GM12878 (cell line): ENCODE results near the gene SINHCAF. TPM values are rescaled to one million over a fixed set of nuclear protein-coding genes. Genes with fewer than 3 reads are reported as not detected.

Experiments
- ATAC-seq: fragments of 200-7000 bp; cut with Tn5 transposase; 3 replicates; pipeline ENCODE4 v1.9.1; 2020; ENCODE audit warnings: mild to moderate bottlenecking, moderate library complexity
- BruUV-seq: library from RNA; stranded (reverse); fragments of 400-500 nt; replicated peaks from 2 replicates; lab custom pipeline; 2021; lab: Mats Ljungman, UMichigan
- CTCF ChIA-PET: fragments of 300-600 bp; sonication (Branson Sonifier 250); formaldehyde crosslinking; extraction: SDS; loops from one replicate; lab custom pipeline; 2021; ENCODE audit warnings: inconsistent platforms; lab: Yijun Ruan, JAX
- POLR2A ChIA-PET: fragments of 350-600 bp; formaldehyde crosslinking; extraction: SDS; loops from one replicate; lab custom pipeline; 2021; ENCODE audit warnings: inconsistent platforms; lab: Charles Lee
- RAD21 ChIA-PET: fragments of 300-600 bp; sonication (Branson Sonifier 250); formaldehyde crosslinking; loops from one replicate; lab custom pipeline; 2023; ENCODE audit warnings: antibody characterized with exemption; ENCODE audit not compliant: unreplicated experiment; lab: Charles Lee
- SMC1A ChIA-PET: fragments of 300-600 bp; sonication (Branson Sonifier 250); formaldehyde crosslinking; loops from one replicate; lab custom pipeline; 2023; ENCODE audit not compliant: unreplicated experiment, uncharacterized antibody; lab: Charles Lee
- DNase-seq: peaks from one replicate; pipeline ENCODE4 v3.0.0-alpha.2; 2011; ENCODE audit warnings: low read depth, low spot score
- FAIRE-seq: peaks from 3 replicates; lab custom pipeline; 2011; peaks lifted over from hg19 to GRCh38; lab: Jason Lieb, UNC
- H2AFZ ChIP-seq: 2 replicates; pipeline ENCODE4 v1.6.0; 2011; ENCODE audit warnings: low read depth, low read length, control low read depth; ENCODE audit not compliant: control insufficient read depth
- H3K27ac ChIP-seq: 2 replicates; pipeline ENCODE4 v1.5.1; 2011; ENCODE audit warnings: control low read depth; ENCODE audit not compliant: control insufficient read depth, insufficient read depth
- H3K27me3 ChIP-seq, 2 experiments: replicated peaks in 1 of 2; 2 replicates each; pipeline versions ENCODE4 v1.6.0 to v1.6.1; 2011; ENCODE audit warnings: low read length in 1 of 2; ENCODE audit not compliant: control insufficient read depth in 2 of 2, insufficient read depth in 2 of 2
- H3K36me3 ChIP-seq, 2 experiments: 2 replicates each; pipeline ENCODE4 v1.5.1; 2011; ENCODE audit warnings: low read length in 1 of 2; ENCODE audit not compliant: control insufficient read depth in 2 of 2, insufficient read depth in 2 of 2
- H3K4me1 ChIP-seq: 2 replicates; pipeline ENCODE4 v1.6.1; 2011; ENCODE audit warnings: mild to moderate bottlenecking, low read length, moderate library complexity, mixed read lengths; ENCODE audit not compliant: control insufficient read depth, insufficient read depth
- H3K4me2 ChIP-seq: 2 replicates; pipeline ENCODE4 v1.6.0; 2011; ENCODE audit warnings: control low read depth; ENCODE audit not compliant: control insufficient read depth, insufficient read depth
- H3K4me3 ChIP-seq: fragments of 200-600 bp; sonication (generic); 2 replicates; pipeline ENCODE4 v1.5.1; 2016
- H3K79me2 ChIP-seq: 2 replicates; pipeline ENCODE4 v1.6.0; 2011; ENCODE audit warnings: low read length; ENCODE audit not compliant: control insufficient read depth, insufficient read depth
- H3K9ac ChIP-seq: 2 replicates; pipeline ENCODE4 v1.8.0; 2011; ENCODE audit warnings: low read length, control low read depth, mixed read lengths; ENCODE audit not compliant: control insufficient read depth, insufficient read depth
- H3K9me3 ChIP-seq: replicated peaks from 3 replicates; pipeline ENCODE4 v1.5.1; 2011; ENCODE audit warnings: mild to moderate bottlenecking, low read length; ENCODE audit not compliant: control insufficient read depth, insufficient read depth
- H4K20me1 ChIP-seq: 2 replicates; pipeline ENCODE4 v1.6.0; 2011; ENCODE audit not compliant: control insufficient read depth, insufficient read depth
- CREB1 ChIP-seq: IDR thresholded peaks from 2 replicates; pipeline ENCODE4 v1.6.1; 2012; ENCODE audit warnings: low read depth, mild to moderate bottlenecking, inconsistent platforms
- ESRRA ChIP-seq: IDR thresholded peaks from 2 replicates; pipeline ENCODE4 v1.6.1; 2012; ENCODE audit warnings: mild to moderate bottlenecking, low read length, improper control_type of control experiment
- FOXK2 ChIP-seq: fragments of 450-650 bp; IDR thresholded peaks from 2 replicates; pipeline ENCODE4 v1.6.1; 2017; ENCODE audit warnings: mild to moderate bottlenecking, moderate library complexity
- HDAC6 ChIP-seq: fragments of 200-600 bp; sonication (generic); IDR thresholded peaks from one replicate; pipeline ENCODE4 v1.8.0; 2017; ENCODE audit warnings: antibody characterized with exemption; ENCODE audit not compliant: unreplicated experiment
- MXI1 ChIP-seq: fragments of 150-350 bp; IDR thresholded peaks from 2 replicates; pipeline ENCODE4 v1.6.1; 2011; ENCODE audit warnings: low read depth, mild to moderate bottlenecking, inconsistent platforms, low read length, improper control_type of control experiment
- NFXL1 ChIP-seq: fragments of 450-650 bp; IDR thresholded peaks from 2 replicates; pipeline ENCODE4 v1.6.1; 2017; ENCODE audit warnings: antibody characterized with exemption, mild to moderate bottlenecking, borderline replicate concordance
- NFYA ChIP-seq: IDR thresholded peaks from 2 replicates; pipeline ENCODE4 v1.6.1; 2011; ENCODE audit warnings: low read depth, mild to moderate bottlenecking, low read length, improper control_type of control experiment, borderline replicate concordance
- NFYB ChIP-seq: IDR thresholded peaks from 2 replicates; pipeline ENCODE4 v1.6.1; 2011; ENCODE audit warnings: low read depth, mild to moderate bottlenecking, low read length, improper control_type of control experiment, moderate library complexity; ENCODE audit not compliant: insufficient read depth
- RAD51 ChIP-seq: fragments of 450-650 bp; IDR thresholded peaks from 2 replicates; pipeline ENCODE4 v1.6.1; 2016; ENCODE audit warnings: moderate library complexity, mild to moderate bottlenecking, inconsistent platforms
- SIN3A ChIP-seq: IDR thresholded peaks from 2 replicates; pipeline ENCODE4 v1.6.1; 2012; ENCODE audit warnings: low read depth, low read length, improper control_type of control experiment
- SMAD1 ChIP-seq: fragments of 450-650 bp; IDR thresholded peaks from 2 replicates; pipeline ENCODE4 v1.6.1; 2018; ENCODE audit warnings: mild to moderate bottlenecking, low read depth; ENCODE audit not compliant: partially characterized antibody
- SMARCA5 ChIP-seq: fragments of 450-650 bp; IDR thresholded peaks from 2 replicates; pipeline ENCODE4 v1.6.1; 2017; ENCODE audit warnings: mild to moderate bottlenecking
- WGBS: methylation state at CpG from one replicate; pipeline ENCODE4 v1.1.6; 2016; ENCODE audit warnings: low lambda C conversion rate; ENCODE audit not compliant: insufficient replicate concordance, insufficient coverage; ENCODE audit errors: missing lambda C conversion rate; 5-methylcytosine and 5-hydroxymethylcytosine counted together
- in situ Hi-C: fragments of 300-500 bp; cut with MboI; formaldehyde crosslinking; loops from 9 replicates; pipeline ENCODE4 v1.14.3; 2018; ENCODE audit warnings: mixed read lengths
- intact Hi-C: fragments of 100-400 bp; cut with micrococcal nuclease; formaldehyde crosslinking; loops from one replicate; pipeline ENCODE4 v1.14.2; 2022; ENCODE audit not compliant: unreplicated experiment
- polyA plus RNA-seq, 11 experiments: library from polyadenylated mRNA; depleted of rRNA in 4 of 11; unstranded in 6 of 11; stranded (reverse) in 5 of 11; fragments of >200 nt; fragmentation: Nextera tagmentation in 4 of 11; fragmentation: Illumina TruSeq in 1 of 11; extraction: Ambion mirVana in 4 of 11; extraction: Trizol in 1 of 11; gene quantifications; 1 replicate in 1 of 11; 2 replicates in 10 of 11; pipeline versions ENCODE4 v1.2.1 to v1.2.3, GENCODE V29; 2011 to 2016; ENCODE audit warnings: inconsistent platforms in 2 of 11, missing spikeins in 2 of 11, low read depth in 1 of 11
- total RNA-seq, 4 experiments: library from RNA; depleted of rRNA in 3 of 4; stranded (reverse); fragments of >200 nt in 3 of 4; fragmentation: Illumina TruSeq in 1 of 4; extraction: Trizol in 1 of 4; gene quantifications; 2 replicates each; pipeline versions ENCODE4 v1.2.1 to v1.2.3, GENCODE V29; 2013 to 2021
- TF ChIP-seq, protein P1 (sequence below): fragments of 450-650 bp; formaldehyde crosslinking; IDR thresholded peaks from 2 replicates; pipeline ENCODE4 v1.4.0; 2022; ENCODE audit warnings: mild to moderate bottlenecking, moderate library complexity
- TF ChIP-seq, protein P2 (sequence below): fragments of 450-650 bp; IDR thresholded peaks from 2 replicates; pipeline ENCODE4 v1.6.1; 2016; ENCODE audit warnings: mild to moderate bottlenecking

Gene SINHCAF
- total and polyA plus RNA-seq, 10 of the 15 experiments (the other 5 are each of a cell fraction or from before 2014, with no cell fraction given): 60.4 to 156 (median 90.3) TPM

DNA sequence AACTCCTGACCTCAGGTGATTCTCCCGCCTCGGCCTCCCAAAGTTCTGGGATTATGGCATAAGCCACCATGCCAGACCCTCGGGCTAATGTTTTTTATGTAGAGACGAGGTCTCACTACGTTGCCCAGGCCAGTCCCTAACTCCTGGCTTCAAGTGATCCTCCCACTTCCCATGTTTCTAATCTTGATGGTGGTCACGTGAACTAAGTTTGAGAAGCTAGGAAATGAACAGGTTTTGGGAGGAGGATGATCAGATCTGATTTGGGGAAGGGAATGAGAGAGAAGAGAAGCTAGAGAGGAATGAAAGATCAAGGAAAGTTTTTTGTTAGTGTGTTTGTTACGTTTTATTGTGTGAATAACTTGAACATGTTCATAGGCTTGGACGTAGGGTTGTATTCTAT lies 17.2 kb upstream of the SINHCAF start:
- no peaks in the 10 kb centered on the region for H3K79me2 ChIP-seq
- no peak for DNase-seq
- no peaks in the 10 kb centered on the region for H4K20me1 ChIP-seq
- H3K4me1 ChIP-seq: no peaks in the 10 kb centered on the region
- no peak overlapping the region for H3K4me3 ChIP-seq
- no peak overlapping the region for H3K9ac ChIP-seq
- TF ChIP-seq NFXL1 (no peak), SIN3A (no peak), NFYA (no peak), RAD51 (no peak), HDAC6 (no peak), NFYB (no peak), MXI1 (no peak), ESRRA (no peak), SMAD1 (no peak), FOXK2 (no peak), SMARCA5 (no peak), CREB1 (no peak)
- TF ChIP-seq, protein P1, sequence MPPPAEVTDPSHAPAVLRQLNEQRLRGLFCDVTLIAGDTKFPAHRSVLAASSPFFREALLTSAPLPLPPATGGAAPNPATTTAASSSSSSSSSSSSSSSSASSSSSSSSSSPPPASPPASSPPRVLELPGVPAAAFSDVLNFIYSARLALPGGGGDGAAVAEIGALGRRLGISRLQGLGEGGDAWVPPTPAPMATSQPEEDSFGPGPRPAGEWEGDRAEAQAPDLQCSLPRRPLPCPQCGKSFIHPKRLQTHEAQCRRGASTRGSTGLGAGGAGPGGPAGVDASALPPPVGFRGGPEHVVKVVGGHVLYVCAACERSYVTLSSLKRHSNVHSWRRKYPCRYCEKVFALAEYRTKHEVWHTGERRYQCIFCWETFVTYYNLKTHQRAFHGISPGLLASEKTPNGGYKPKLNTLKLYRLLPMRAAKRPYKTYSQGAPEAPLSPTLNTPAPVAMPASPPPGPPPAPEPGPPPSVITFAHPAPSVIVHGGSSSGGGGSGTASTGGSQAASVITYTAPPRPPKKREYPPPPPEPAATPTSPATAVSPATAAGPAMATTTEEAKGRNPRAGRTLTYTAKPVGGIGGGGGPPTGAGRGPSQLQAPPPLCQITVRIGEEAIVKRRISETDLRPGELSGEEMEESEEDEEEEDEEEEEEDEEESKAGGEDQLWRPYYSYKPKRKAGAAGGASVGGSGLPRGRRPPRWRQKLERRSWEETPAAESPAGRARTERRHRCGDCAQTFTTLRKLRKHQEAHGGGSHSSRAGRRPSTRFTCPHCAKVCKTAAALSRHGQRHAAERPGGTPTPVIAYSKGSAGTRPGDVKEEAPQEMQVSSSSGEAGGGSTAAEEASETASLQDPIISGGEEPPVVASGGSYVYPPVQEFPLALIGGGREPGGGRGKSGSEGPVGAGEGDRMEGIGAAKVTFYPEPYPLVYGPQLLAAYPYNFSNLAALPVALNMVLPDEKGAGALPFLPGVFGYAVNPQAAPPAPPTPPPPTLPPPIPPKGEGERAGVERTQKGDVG: no peak
- TF ChIP-seq, protein P2, sequence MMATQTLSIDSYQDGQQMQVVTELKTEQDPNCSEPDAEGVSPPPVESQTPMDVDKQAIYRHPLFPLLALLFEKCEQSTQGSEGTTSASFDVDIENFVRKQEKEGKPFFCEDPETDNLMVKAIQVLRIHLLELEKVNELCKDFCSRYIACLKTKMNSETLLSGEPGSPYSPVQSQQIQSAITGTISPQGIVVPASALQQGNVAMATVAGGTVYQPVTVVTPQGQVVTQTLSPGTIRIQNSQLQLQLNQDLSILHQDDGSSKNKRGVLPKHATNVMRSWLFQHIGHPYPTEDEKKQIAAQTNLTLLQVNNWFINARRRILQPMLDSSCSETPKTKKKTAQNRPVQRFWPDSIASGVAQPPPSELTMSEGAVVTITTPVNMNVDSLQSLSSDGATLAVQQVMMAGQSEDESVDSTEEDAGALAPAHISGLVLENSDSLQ: no peak
- TF ChIP-seq, all 136 proteins: peak for 0
- H3K36me3 ChIP-seq: no peaks in the 10 kb centered on the region
- FAIRE-seq (no peak), ATAC-seq (no peak)
- RAD21 ChIA-PET: interaction anchor here (1.5 kb wide), 1 partner anchor 71 kb away, joined by 5 read pairs; no protein-coding TSS in a partner anchor
- SMC1A ChIA-PET: interaction anchor here (1.3 kb wide), 1 partner anchor 12 kb away, joined by 3 read pairs; no protein-coding TSS in a partner anchor
- in situ Hi-C loops (no loop called here), intact Hi-C loops (no loop called here)
- H3K27me3 ChIP-seq: no peaks in the 10 kb centered on the region; a peak in 1 of 4 replicates
- WGBS: 53% methylated on average over 8 of the region's 8 CpGs
- H3K9me3 ChIP-seq: no peaks in the 10 kb centered on the region
- no peak overlapping the region for H3K27ac ChIP-seq
- no TSS peak for BruUV-seq
- H3K4me2 ChIP-seq: no peak overlapping the region
- CTCF ChIA-PET: no interaction called here
- POLR2A ChIA-PET: no interaction called here
- no peak overlapping the region for H2AFZ ChIP-seq
